Chondrocyte (in vitro differentiated cells): Measurements from ENCODE around the gene UNC5A. TPM values are rescaled to one million over a fixed set of nuclear protein-coding genes. Genes with fewer than 3 reads are reported as not detected.

ENCODE experiments used
- DNase-seq: peaks from one replicate; pipeline ENCODE4 v3.0.0; 2021; ENCODE audit warnings: mixed read lengths, low spot score
- H3K27ac Mint-ChIP-seq: one replicate; pipeline ENCODE4 v1.8.0; 2021; ENCODE audit warnings: mild to moderate bottlenecking, moderate library complexity, mixed read lengths; ENCODE audit not compliant: unreplicated experiment
- H3K27me3 Mint-ChIP-seq: 2 replicates; pipeline ENCODE4 v1.8.0; 2021; ENCODE audit warnings: low read depth, mixed read lengths
- H3K36me3 Mint-ChIP-seq: 2 replicates; pipeline ENCODE4 v1.8.0; 2021; ENCODE audit warnings: low read depth, mixed read lengths
- H3K4me1 Mint-ChIP-seq: 2 replicates; pipeline ENCODE4 v1.8.0; 2021; ENCODE audit warnings: low read depth, mild to moderate bottlenecking, mixed read lengths
- H3K4me3 Mint-ChIP-seq: one replicate; pipeline ENCODE4 v1.8.0; 2021; ENCODE audit warnings: mild to moderate bottlenecking, moderate library complexity, mixed read lengths; ENCODE audit not compliant: unreplicated experiment
- H3K9me3 Mint-ChIP-seq: 2 replicates; pipeline ENCODE4 v1.8.0; 2021; ENCODE audit warnings: low read depth, mixed read lengths
- CTCF ChIP-seq: fragments of 200-600 bp; sonication (generic); IDR thresholded peaks from 2 replicates; pipeline ENCODE4 v1.5.0; 2021; ENCODE audit warnings: antibody characterized with exemption, mild to moderate bottlenecking, moderate library complexity
- total RNA-seq: library from RNA; stranded (reverse); gene quantifications from 3 replicates; pipeline ENCODE4 v1.2.1, GENCODE V29; 2021

UNC5A gene
- total RNA-seq, 1 donor from 2014 or later, result 0.15 TPM

GRCh38 chr5:176812269-176813259, 2.2 kb downstream of the UNC5A start:
- no peaks in the 10 kb centered on the region for H3K9me3 Mint-ChIP-seq
- TF ChIP-seq CTCF, result peak; percentile 78
- no peak overlapping the region for H3K27ac Mint-ChIP-seq
- peaks cover 61% of the 10 kb centered on the region for H3K27me3 Mint-ChIP-seq
- DNase-seq, result no peak
- no peaks in the 10 kb centered on the region for H3K36me3 Mint-ChIP-seq
- H3K4me1 Mint-ChIP-seq, result peaks cover 15% of the 10 kb centered on the region
- H3K4me3 Mint-ChIP-seq, result no peak overlapping the region

- DNase-seq, result no peak
- TF ChIP-seq CTCF, result no peak
- Mint-ChIP-seq H3K36me3 (no peaks in the 10 kb centered on the region), H3K4me1 (peaks cover 19% of the 10 kb centered on the region), H3K27ac (no peak overlapping the region), H3K27me3 (peaks cover 59% of the 10 kb centered on the region), H3K9me3 (no peaks in the 10 kb centered on the region), H3K4me3 (no peak overlapping the region)
These were observed 3.4 kb downstream of the UNC5A start for GRCh38 chr5:176813587-176814312.

- no peak for TF ChIP-seq CTCF
- Mint-ChIP-seq H3K27me3 (peaks cover 59% of the 10 kb centered on the region), H3K36me3 (no peaks in the 10 kb centered on the region), H3K4me3 (no peak overlapping the region), H3K4me1 (peaks cover 16% of the 10 kb centered on the region), H3K9me3 (no peaks in the 10 kb centered on the region), H3K27ac (no peak overlapping the region)
- DNase-seq, result no peak
These were observed 3.9 kb downstream of the UNC5A start for GRCh38 chr5:176814313-176814685.

- no peak for DNase-seq
- Mint-ChIP-seq H3K27me3 (peaks cover 61% of the 10 kb centered on the region), H3K4me1 (peaks cover 13% of the 10 kb centered on the region), H3K4me3 (no peak overlapping the region), H3K9me3 (no peaks in the 10 kb centered on the region), H3K36me3 (no peaks in the 10 kb centered on the region), H3K27ac (no peak overlapping the region)
- TF ChIP-seq CTCF, result no peak
These were observed 4.6 kb downstream of the UNC5A start for GRCh38 chr5:176814836-176815438.
